Prostate gland (tissue), 2 donors: Measurements from ENCODE around the gene BCL11A. TPM values are rescaled to one million over a fixed set of nuclear protein-coding genes. Genes with fewer than 3 reads are reported as not detected.

Experiments
- DNase-seq: peaks from one replicate; pipeline ENCODE4 v3.0.0-alpha.2; 2019; ENCODE audit warnings: low spot score
- H3K27ac ChIP-seq, 2 donors: fragments of 200-600 bp; sonication (generic); 2 replicates each; pipeline ENCODE4 v1.5.1; 2017 to 2019
- H3K27me3 ChIP-seq: fragments of 200-600 bp; sonication (generic); replicated peaks from 2 replicates; pipeline ENCODE4 v1.5.1; 2019; ENCODE audit not compliant: insufficient read depth
- H3K36me3 ChIP-seq, 2 donors: fragments of 200-600 bp; sonication (generic); 1 replicate in 1 of 2; 2 replicates in 1 of 2; pipeline versions ENCODE4 v1.5.1 to v1.8.1; 2017 to 2019
- H3K4me1 ChIP-seq: fragments of 200-600 bp; sonication (generic); replicated peaks from 2 replicates; pipeline ENCODE4 v1.5.1; 2019
- H3K4me3 ChIP-seq, 2 donors: fragments of 200-600 bp; sonication (generic); 2 replicates each; pipeline ENCODE4 v1.5.1; 2017 to 2019
- H3K9me3 ChIP-seq: fragments of 200-600 bp; sonication (generic); 2 replicates; pipeline ENCODE4 v1.5.1; 2017
- POLR2A ChIP-seq: fragments of 450-650 bp; IDR thresholded peaks from one replicate; pipeline ENCODE4 v1.6.1; 2016; ENCODE audit warnings: antibody characterized with exemption, mild to moderate bottlenecking
- POLR2AphosphoS5 ChIP-seq: sonication (generic); formaldehyde crosslinking; IDR thresholded peaks from one replicate; pipeline ENCODE4 v1.6.1; 2017; ENCODE audit warnings: antibody characterized with exemption
- WGBS: methylation state at CpG from one replicate; pipeline ENCODE4 v1.1.5; 2018; 5-methylcytosine and 5-hydroxymethylcytosine counted together
- intact Hi-C: fragments of 100-400 bp; cut with DNase I; formaldehyde crosslinking; loops from one replicate; pipeline ENCODE4 v1.14.2; 2022
- total RNA-seq, 2 donors: library from RNA; depleted of rRNA; stranded (reverse); fragments of >200 nt; gene quantifications; one replicate each; pipeline ENCODE4 v1.1.0, GENCODE V29; 2016
- TF ChIP-seq, protein P1 (sequence below), 4 experiments: fragments of 200-600 bp in 2 of 4; fragments of 450-650 bp in 2 of 4; sonication (generic) in 2 of 4; IDR thresholded peaks; 1 replicate in 3 of 4; 2 replicates in 1 of 4; pipeline ENCODE4 v1.5.1; 2016 to 2019; ENCODE audit warnings: antibody characterized with exemption in 4 of 4, mild to moderate bottlenecking in 2 of 4, moderate library complexity in 2 of 4

The BCL11A gene
- total RNA-seq, 2 donors from 2014 or later, result 14.6 to 22.2 TPM

DNA sequence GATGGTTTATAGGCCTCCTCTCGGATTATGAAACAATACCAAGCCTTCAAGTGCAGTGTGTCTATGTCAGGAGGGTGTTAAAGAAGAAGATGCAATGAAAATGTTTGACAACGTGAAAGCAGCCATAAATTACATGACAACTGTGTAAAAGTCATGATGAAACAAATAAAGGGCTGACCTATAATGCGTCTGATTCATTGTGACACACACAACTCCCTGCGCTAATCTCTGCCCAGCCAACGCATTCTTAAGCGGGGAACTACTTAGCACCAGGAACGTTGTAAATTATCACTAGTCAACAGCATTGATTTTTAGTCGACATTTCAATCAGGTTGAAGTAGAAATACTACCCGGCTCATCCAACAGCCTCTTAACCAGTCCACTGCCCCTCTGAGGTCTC, 26.8 kb downstream of the BCL11A start:
- H3K4me1 ChIP-seq, result no peaks in the 10 kb centered on the region
- intact Hi-C loops, result no loop called here
- no peak for TF ChIP-seq POLR2AphosphoS5
- TF ChIP-seq, protein P1, sequence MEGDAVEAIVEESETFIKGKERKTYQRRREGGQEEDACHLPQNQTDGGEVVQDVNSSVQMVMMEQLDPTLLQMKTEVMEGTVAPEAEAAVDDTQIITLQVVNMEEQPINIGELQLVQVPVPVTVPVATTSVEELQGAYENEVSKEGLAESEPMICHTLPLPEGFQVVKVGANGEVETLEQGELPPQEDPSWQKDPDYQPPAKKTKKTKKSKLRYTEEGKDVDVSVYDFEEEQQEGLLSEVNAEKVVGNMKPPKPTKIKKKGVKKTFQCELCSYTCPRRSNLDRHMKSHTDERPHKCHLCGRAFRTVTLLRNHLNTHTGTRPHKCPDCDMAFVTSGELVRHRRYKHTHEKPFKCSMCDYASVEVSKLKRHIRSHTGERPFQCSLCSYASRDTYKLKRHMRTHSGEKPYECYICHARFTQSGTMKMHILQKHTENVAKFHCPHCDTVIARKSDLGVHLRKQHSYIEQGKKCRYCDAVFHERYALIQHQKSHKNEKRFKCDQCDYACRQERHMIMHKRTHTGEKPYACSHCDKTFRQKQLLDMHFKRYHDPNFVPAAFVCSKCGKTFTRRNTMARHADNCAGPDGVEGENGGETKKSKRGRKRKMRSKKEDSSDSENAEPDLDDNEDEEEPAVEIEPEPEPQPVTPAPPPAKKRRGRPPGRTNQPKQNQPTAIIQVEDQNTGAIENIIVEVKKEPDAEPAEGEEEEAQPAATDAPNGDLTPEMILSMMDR (IDR thresholded peaks at IDR 0.05), result no peak
- TF ChIP-seq POLR2A, result no peak
- 62% methylated on average over 9 of the region's 9 CpGs for WGBS
- no peak for DNase-seq
- H3K27me3 ChIP-seq, result no peaks in the 10 kb centered on the region
- no peaks in the 10 kb centered on the region for H3K36me3 ChIP-seq
- H3K4me3 ChIP-seq, result no peak overlapping the region
- no peak overlapping the region for H3K27ac ChIP-seq
- H3K9me3 ChIP-seq, result no peaks in the 10 kb centered on the region

DNA sequence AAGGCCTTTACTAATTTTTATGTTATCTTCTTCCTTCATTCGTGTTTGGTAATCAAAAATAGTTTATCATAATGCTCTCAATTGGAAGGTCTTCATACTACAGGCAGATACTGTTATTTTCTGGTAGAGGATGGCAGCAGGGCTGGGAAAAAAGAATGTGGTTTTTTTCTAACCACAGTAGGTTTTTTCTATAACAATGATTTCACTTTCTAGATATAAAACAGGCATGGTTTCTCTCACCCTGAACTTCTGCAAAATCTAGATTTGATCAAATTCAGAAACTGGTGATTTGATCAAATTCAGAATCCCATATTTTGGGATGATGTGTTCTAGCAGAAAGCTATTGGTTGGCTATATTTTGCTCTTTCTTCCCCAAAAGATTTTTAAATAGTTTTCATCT, 27.6 kb downstream of the BCL11A start:
- 63% methylated on average over 1 of the region's 1 CpG for WGBS
- Histone ChIP-seq H3K4me3 (no peak overlapping the region), H3K36me3 (no peaks in the 10 kb centered on the region), H3K27ac (no peak overlapping the region), H3K9me3 (no peaks in the 10 kb centered on the region), H3K27me3 (no peaks in the 10 kb centered on the region), H3K4me1 (no peaks in the 10 kb centered on the region)
- TF ChIP-seq POLR2A (no peak), POLR2AphosphoS5 (no peak)
- TF ChIP-seq, protein P1 (IDR thresholded peaks at IDR 0.05), result no peak
- no peak for DNase-seq
- intact Hi-C loops, result no loop called here

DNA sequence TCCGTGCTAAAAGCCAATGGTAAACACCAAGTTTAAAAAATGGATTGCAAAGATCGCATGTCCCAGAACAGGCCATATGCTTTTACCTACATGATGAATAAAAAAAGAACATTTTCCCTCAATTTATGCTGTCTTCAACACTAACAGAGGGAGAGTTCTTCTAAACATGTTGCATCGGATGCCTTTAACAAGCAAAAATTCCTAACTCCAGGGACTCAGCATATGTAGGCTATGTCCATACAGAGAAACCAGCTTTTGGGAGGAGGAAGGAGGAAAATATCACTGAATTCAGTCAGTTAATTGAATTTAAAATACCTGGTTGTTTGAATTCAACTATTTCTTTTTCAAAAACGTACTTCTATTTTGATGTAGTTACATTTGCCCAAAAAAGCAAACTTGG, 28.6 kb downstream of the BCL11A start:
- no peak for DNase-seq
- H3K27ac ChIP-seq, result no peak overlapping the region
- intact Hi-C loops, result no loop called here
- H3K4me1 ChIP-seq, result no peaks in the 10 kb centered on the region
- 86% methylated on average over 4 of the region's 4 CpGs for WGBS
- H3K36me3 ChIP-seq, result no peaks in the 10 kb centered on the region
- no peaks in the 10 kb centered on the region for H3K9me3 ChIP-seq
- H3K4me3 ChIP-seq, result no peak overlapping the region
- TF ChIP-seq POLR2AphosphoS5 (no peak), POLR2A (no peak)
- TF ChIP-seq, protein P1 (IDR thresholded peaks at IDR 0.05), result no peak
- H3K27me3 ChIP-seq, result no peaks in the 10 kb centered on the region

DNA sequence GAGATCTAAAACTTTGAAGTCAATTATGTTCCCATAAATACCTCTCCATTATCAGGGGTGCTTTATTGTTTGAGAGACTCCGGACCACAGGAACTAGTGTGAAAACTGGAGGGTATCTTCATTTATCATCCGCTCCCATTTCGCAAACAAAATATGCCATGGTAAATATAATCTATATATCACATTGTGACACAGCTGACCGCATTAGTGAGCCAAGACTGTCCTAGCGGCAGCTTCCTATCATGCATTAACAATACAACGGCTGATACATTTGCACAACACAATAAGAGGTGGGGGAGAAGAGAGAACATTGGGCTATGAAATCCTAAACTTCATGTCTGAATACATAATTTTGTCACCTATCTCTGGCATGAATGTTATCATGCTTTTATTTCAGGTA, 29.5 kb downstream of the BCL11A start:
- H3K4me1 ChIP-seq, result no peaks in the 10 kb centered on the region
- no peaks in the 10 kb centered on the region for H3K36me3 ChIP-seq
- H3K4me3 ChIP-seq, result no peak overlapping the region
- H3K27ac ChIP-seq, result no peak overlapping the region
- no peak for TF ChIP-seq POLR2A
- TF ChIP-seq, protein P1 (IDR thresholded peaks at IDR 0.05), result no peak
- no peak for TF ChIP-seq POLR2AphosphoS5
- DNase-seq, result no peak
- H3K9me3 ChIP-seq, result no peaks in the 10 kb centered on the region
- 48% methylated on average over 6 of the region's 6 CpGs for WGBS
- intact Hi-C loops, result no loop called here
- no peaks in the 10 kb centered on the region for H3K27me3 ChIP-seq

DNA sequence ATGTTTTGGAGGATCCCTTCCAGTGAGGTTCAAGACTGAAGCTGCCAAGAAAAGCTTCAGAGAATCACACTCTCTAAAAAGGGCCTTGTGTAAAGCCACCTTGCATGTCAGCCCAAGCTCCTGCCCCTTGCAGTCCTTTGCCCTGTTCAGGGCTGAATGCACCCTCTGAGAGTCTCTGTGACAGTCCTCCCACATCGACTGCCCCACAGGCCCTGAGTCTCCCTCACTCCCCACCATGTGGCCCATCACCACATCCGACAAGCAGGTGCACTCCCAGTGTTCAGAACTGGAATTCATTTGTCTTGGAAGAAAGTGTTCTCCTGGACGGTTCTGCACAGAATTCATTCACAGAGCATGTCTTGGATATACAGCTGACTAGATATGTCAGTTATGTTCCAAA, 31.0 kb downstream of the BCL11A start:
- TF ChIP-seq POLR2AphosphoS5 (no peak), POLR2A (no peak)
- TF ChIP-seq, protein P1 (IDR thresholded peaks at IDR 0.05), result no peak
- Histone ChIP-seq H3K27ac (no peak overlapping the region), H3K4me1 (no peaks in the 10 kb centered on the region), H3K36me3 (no peaks in the 10 kb centered on the region), H3K9me3 (no peaks in the 10 kb centered on the region), H3K4me3 (no peak overlapping the region), H3K27me3 (no peaks in the 10 kb centered on the region)
- intact Hi-C loops, result no loop called here
- DNase-seq, result no peak
- 62% methylated on average over 3 of the region's 3 CpGs for WGBS
